K562 (cell line): ENCODE measurements around the gene HIVEP2. TPM values are rescaled to one million over a fixed set of nuclear protein-coding genes. Genes with fewer than 3 reads are reported as not detected.

ENCODE experiments used
- ATAC-seq: fragments of 200-7000 bp; cut with Tn5 transposase; 3 replicates; pipeline ENCODE4 v1.9.1; 2020; ENCODE audit warnings: moderate library complexity
- BruUV-seq: library from RNA; stranded (reverse); fragments of 400-500 nt; replicated peaks from 2 replicates; lab custom pipeline; 2021; lab: Mats Ljungman, UMichigan
- CTCF ChIA-PET: fragments of 300-600 bp; formaldehyde crosslinking; extraction: SDS; loops from one replicate; lab custom pipeline; 2021; ENCODE audit warnings: low intra/inter-chr PET ratio; lab: Yijun Ruan, JAX
- POLR2A ChIA-PET: fragments of 300-600, 350-650 bp; sonication (Branson Sonifier 250); formaldehyde crosslinking; extraction: SDS; loops from one replicate; lab custom pipeline; 2021; ENCODE audit warnings: antibody characterized with exemption, inconsistent platforms; lab: Yijun Ruan, JAX
- DNase-seq, 4 experiments: peaks; one replicate each; pipeline versions ENCODE4 v3.0.0 to v3.0.0-alpha.2; 2011 to 2018; ENCODE audit warnings: low spot score in 3 of 4, mixed read lengths in 3 of 4; ENCODE audit errors: extremely low read depth in 1 of 4
- FAIRE-seq: peaks from 2 replicates; lab custom pipeline; 2011; peaks lifted over from hg19 to GRCh38; lab: Jason Lieb, UNC
- H2AFZ ChIP-seq: 2 replicates; pipeline ENCODE4 v1.6.0; 2011; ENCODE audit warnings: low read depth, low read length, control low read depth, inconsistent platforms
- H3K27ac ChIP-seq: fragments of 200-600 bp; 3 replicates; pipeline ENCODE4 v1.8.0; 2011; ENCODE audit warnings: low read depth, mild to moderate bottlenecking, control low read depth, inconsistent platforms, low read length, moderate library complexity, mixed read lengths; ENCODE audit errors: extremely low read depth
- H3K27me3 ChIP-seq, 2 experiments: fragments of 300-600 bp in 1 of 2; 2 replicates in 1 of 2; 3 replicates in 1 of 2; pipeline versions ENCODE4 v1.6.0 to v1.8.0; 2011; ENCODE audit warnings: inconsistent platforms in 2 of 2, low read length in 2 of 2, mild to moderate bottlenecking in 1 of 2, mixed read lengths in 1 of 2, moderate library complexity in 1 of 2; ENCODE audit not compliant: control insufficient read depth in 2 of 2, insufficient read depth in 2 of 2
- H3K36me3 ChIP-seq: fragments of 300-600 bp; 3 replicates; pipeline ENCODE4 v1.8.0; 2011; ENCODE audit warnings: mild to moderate bottlenecking, low read length, inconsistent platforms; ENCODE audit not compliant: control insufficient read depth, insufficient read depth
- H3K4me1 ChIP-seq, 2 experiments: fragments of 200-600 bp in 1 of 2; replicated peaks in 1 of 2; 2 replicates in 1 of 2; 3 replicates in 1 of 2; pipeline versions ENCODE4 v1.5.1 to v1.8.0; 2011; ENCODE audit warnings: inconsistent platforms in 2 of 2, low read length in 2 of 2, mild to moderate bottlenecking in 1 of 2, mixed read lengths in 1 of 2, moderate library complexity in 1 of 2; ENCODE audit not compliant: control insufficient read depth in 2 of 2, insufficient read depth in 2 of 2
- H3K4me2 ChIP-seq: 2 replicates; pipeline ENCODE4 v1.6.1; 2011; ENCODE audit warnings: low read length, control low read depth, inconsistent platforms, mixed read lengths; ENCODE audit not compliant: insufficient read depth
- H3K4me3 ChIP-seq: fragments of 200-600 bp; sonication (generic), shearing (Covaris generic); 2 replicates; pipeline ENCODE4 v1.5.1; 2016; ENCODE audit warnings: control low read depth, inconsistent platforms
- H3K79me2 ChIP-seq: fragments of 200-600 bp; 3 replicates; pipeline ENCODE4 v1.8.0; 2011; ENCODE audit warnings: low read length, inconsistent platforms; ENCODE audit not compliant: control insufficient read depth, insufficient read depth
- H3K9ac ChIP-seq, 2 experiments: 2 replicates each; pipeline versions ENCODE4 v1.6.0 to v1.6.1; 2011; ENCODE audit warnings: low read depth in 2 of 2, low read length in 2 of 2, control low read depth in 1 of 2, inconsistent platforms in 1 of 2, mild to moderate bottlenecking in 1 of 2, mixed read lengths in 1 of 2; ENCODE audit not compliant: insufficient read depth in 1 of 2
- H3K9me1 ChIP-seq: one replicate; pipeline ENCODE4 v1.6.0; 2011; ENCODE audit warnings: inconsistent platforms, mild to moderate bottlenecking, low read length, moderate library complexity; ENCODE audit not compliant: control insufficient read depth, insufficient read depth
- H3K9me3 ChIP-seq: replicated peaks from 2 replicates; pipeline ENCODE4 v1.5.1; 2011; ENCODE audit warnings: low read depth, low read length, inconsistent platforms; ENCODE audit not compliant: control insufficient read depth, insufficient read depth
- H4K20me1 ChIP-seq: replicated peaks from 2 replicates; pipeline ENCODE4 v1.6.1; 2011; ENCODE audit warnings: low read length, inconsistent platforms, mixed read lengths; ENCODE audit not compliant: control insufficient read depth, insufficient read depth
- CBX3 ChIP-seq, 2 experiments: IDR thresholded peaks; 1 replicate in 1 of 2; 2 replicates in 1 of 2; pipeline ENCODE4 v1.6.1; 2012; ENCODE audit warnings: inconsistent platforms in 2 of 2, low read length in 2 of 2, borderline replicate concordance in 1 of 2, control low read depth in 1 of 2
- PHF21A ChIP-seq: fragments of 450-650 bp; IDR thresholded peaks from 2 replicates; pipeline ENCODE4 v1.6.1; 2017; ENCODE audit warnings: low read depth, borderline replicate concordance
- WGBS: fragments of 100-300 bp; shearing (Covaris generic); methylation state at CpG from one replicate; pipeline ENCODE4 v1.1.6; 2016; ENCODE audit warnings: low coverage, mixed read lengths; ENCODE audit not compliant: insufficient coverage; ENCODE audit errors: missing lambda C conversion rate; 5-methylcytosine and 5-hydroxymethylcytosine counted together
- in situ Hi-C: fragments of 300-500 bp; cut with MboI; formaldehyde crosslinking; loops from 4 replicates; pipeline ENCODE4 v1.15.0; 2018; ENCODE audit warnings: inconsistent platforms, mixed read lengths
- intact Hi-C: fragments of 100-400 bp; cut with micrococcal nuclease; formaldehyde crosslinking; loops from 2 replicates; pipeline ENCODE4 v1.14.2; 2022
- polyA plus RNA-seq, 8 experiments: library from polyadenylated mRNA; depleted of rRNA in 4 of 8; stranded (reverse) in 5 of 8; unstranded in 3 of 8; fragments of >200 nt; fragmentation: Nextera tagmentation in 2 of 8; fragmentation: Illumina TruSeq in 1 of 8; extraction: Ambion mirVana in 2 of 8; extraction: Trizol in 1 of 8; gene quantifications; 2 replicates each; pipeline versions ENCODE4 v1.2.1 to v1.2.3, GENCODE V29; 2011 to 2014; ENCODE audit warnings: inconsistent platforms in 1 of 8, missing spikeins in 1 of 8
- total RNA-seq, 7 experiments: library from RNA; depleted of rRNA in 6 of 7; stranded (reverse); fragments of >200 nt in 6 of 7; fragmentation: Illumina TruSeq in 2 of 7; extraction: Trizol in 2 of 7; gene quantifications; 2 replicates each; pipeline versions ENCODE4 v1.2.1 to v1.2.3, GENCODE V29; 2011 to 2021; ENCODE audit warnings: low replicate concordance in 1 of 7
- TF ChIP-seq, protein P1 (sequence below): fragments of 450-650 bp; IDR thresholded peaks from 2 replicates; pipeline ENCODE4 v1.6.1; 2018; ENCODE audit not compliant: partially characterized antibody

Gene HIVEP2
- total and polyA plus RNA-seq, 9 of the 15 experiments (the other 6 are each of a cell fraction or from before 2014, with no cell fraction given) = under 0.01 to 1.2 (median 0.31) TPM

- BruUV-seq = no TSS peak
- no peak for ATAC-seq
- H3K4me1 ChIP-seq = no peaks in the 10 kb centered on the region
- ChIA-PET POLR2A (interaction anchor here (0.6 to 1.2 kb wide), 2 partner anchors 13 to 46 kb away, joined by 3 read pairs; no protein-coding TSS in a partner anchor), CTCF (no interaction called here)
- H3K9ac ChIP-seq = no peak overlapping the region
- FAIRE-seq = no peak
- H3K4me2 ChIP-seq = no peak overlapping the region
- H2AFZ ChIP-seq = no peak overlapping the region
- intact Hi-C loops = no loop called here
- TF ChIP-seq CBX3 (IDR thresholded peaks at IDR 0.05; ENCODE audit: borderline replicate concordance in 1 of 2, low read length in 2 of 2) (no peak), PHF21A (no peak)
- TF ChIP-seq, protein P1, sequence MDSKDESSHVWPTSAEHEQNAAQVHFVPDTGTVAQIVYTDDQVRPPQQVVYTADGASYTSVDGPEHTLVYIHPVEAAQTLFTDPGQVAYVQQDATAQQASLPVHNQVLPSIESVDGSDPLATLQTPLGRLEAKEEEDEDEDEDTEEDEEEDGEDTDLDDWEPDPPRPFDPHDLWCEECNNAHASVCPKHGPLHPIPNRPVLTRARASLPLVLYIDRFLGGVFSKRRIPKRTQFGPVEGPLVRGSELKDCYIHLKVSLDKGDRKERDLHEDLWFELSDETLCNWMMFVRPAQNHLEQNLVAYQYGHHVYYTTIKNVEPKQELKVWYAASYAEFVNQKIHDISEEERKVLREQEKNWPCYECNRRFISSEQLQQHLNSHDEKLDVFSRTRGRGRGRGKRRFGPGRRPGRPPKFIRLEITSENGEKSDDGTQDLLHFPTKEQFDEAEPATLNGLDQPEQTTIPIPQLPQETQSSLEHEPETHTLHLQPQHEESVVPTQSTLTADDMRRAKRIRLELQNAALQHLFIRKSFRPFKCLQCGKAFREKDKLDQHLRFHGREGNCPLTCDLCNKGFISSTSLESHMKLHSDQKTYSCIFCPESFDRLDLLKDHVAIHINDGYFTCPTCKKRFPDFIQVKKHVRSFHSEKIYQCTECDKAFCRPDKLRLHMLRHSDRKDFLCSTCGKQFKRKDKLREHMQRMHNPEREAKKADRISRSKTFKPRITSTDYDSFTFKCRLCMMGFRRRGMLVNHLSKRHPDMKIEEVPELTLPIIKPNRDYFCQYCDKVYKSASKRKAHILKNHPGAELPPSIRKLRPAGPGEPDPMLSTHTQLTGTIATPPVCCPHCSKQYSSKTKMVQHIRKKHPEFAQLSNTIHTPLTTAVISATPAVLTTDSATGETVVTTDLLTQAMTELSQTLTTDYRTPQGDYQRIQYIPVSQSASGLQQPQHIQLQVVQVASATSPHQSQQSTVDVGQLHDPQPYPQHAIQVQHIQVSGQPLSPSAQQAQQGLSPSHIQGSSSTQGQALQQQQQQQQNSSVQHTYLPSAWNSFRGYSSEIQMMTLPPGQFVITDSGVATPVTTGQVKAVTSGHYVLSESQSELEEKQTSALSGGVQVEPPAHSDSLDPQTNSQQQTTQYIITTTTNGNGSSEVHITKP = no peak
- no peaks in the 10 kb centered on the region for H3K27me3 ChIP-seq
- no peak for DNase-seq
- no peaks in the 10 kb centered on the region for H4K20me1 ChIP-seq
- no peaks in the 10 kb centered on the region for H3K9me1 ChIP-seq
- H3K79me2 ChIP-seq = no peaks in the 10 kb centered on the region
- H3K36me3 ChIP-seq = no peaks in the 10 kb centered on the region
- WGBS = 2% methylated on average over 4 of the region's 4 CpGs
- H3K9me3 ChIP-seq = no peaks in the 10 kb centered on the region
- in situ Hi-C loops = no loop called here
- H3K4me3 ChIP-seq = no peak overlapping the region
- no peak overlapping the region for H3K27ac ChIP-seq
These were observed 207.0 kb downstream of the HIVEP2 start for GRCh38 chr6:142738035-142738396.
